ENCODE results near the gene PNKD.

GRCh38 chr2:218374795-218375194 is 104.5 kb downstream of the PNKD start:
- TF ChIP-seq, protein P1, sequence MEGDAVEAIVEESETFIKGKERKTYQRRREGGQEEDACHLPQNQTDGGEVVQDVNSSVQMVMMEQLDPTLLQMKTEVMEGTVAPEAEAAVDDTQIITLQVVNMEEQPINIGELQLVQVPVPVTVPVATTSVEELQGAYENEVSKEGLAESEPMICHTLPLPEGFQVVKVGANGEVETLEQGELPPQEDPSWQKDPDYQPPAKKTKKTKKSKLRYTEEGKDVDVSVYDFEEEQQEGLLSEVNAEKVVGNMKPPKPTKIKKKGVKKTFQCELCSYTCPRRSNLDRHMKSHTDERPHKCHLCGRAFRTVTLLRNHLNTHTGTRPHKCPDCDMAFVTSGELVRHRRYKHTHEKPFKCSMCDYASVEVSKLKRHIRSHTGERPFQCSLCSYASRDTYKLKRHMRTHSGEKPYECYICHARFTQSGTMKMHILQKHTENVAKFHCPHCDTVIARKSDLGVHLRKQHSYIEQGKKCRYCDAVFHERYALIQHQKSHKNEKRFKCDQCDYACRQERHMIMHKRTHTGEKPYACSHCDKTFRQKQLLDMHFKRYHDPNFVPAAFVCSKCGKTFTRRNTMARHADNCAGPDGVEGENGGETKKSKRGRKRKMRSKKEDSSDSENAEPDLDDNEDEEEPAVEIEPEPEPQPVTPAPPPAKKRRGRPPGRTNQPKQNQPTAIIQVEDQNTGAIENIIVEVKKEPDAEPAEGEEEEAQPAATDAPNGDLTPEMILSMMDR (conservative IDR thresholded peaks at IDR 0.05; ENCODE audit: low read depth, low read length): no peak
- TF ChIP-seq EZH2 (IDR thresholded peaks at IDR 0.05; ENCODE audit: low read length, unreplicated experiment) (no peak), EZH2phosphoT487 (IDR thresholded peaks at IDR 0.05; ENCODE audit: borderline replicate concordance, low read length) (no peak)
